ENCODE results near the gene SS18L1. TPM values are rescaled to one million over a fixed set of nuclear protein-coding genes. Genes with fewer than 3 reads are reported as not detected.

The SS18L1 gene
- total RNA-seq, 1 donor from 2014 or later: 8.0 TPM

DNA sequence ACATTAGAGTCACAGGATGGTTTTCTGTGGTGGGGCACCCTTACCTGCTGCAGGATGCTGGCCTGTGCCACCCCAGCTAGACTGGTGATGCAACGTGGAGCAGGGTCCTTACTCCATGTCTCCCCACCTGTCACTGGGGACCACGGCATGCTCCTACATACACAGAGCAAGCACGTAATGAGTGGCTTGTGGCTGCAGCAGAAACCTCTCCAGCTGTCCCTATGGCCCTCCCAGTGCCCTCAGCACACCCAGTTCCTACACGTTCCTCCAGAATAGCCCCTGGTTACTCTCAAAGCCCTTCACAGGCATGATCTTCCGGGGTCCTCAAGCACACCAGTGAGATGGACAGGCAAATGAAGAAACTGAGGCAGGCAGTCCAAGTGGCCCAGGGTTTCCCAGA is 24.5 kb upstream of the SS18L1 start:
- DNase-seq (ENCODE audit: low spot score): no peak
- intact Hi-C loops (cut with DNase I): no loop called here

- intact Hi-C loops (cut with DNase I): loop anchor here (5.0 kb wide), 1 partner anchor 118 kb away; the partner anchor contains the start of gene OSBPL2
- DNase-seq (ENCODE audit: low spot score): no peak
These were observed 23.8 kb upstream of the SS18L1 start for GRCh38 chr20:62119591-62120364.

- DNase-seq (ENCODE audit: low spot score): no peak
These were observed 23.2 kb upstream of the SS18L1 start for GRCh38 chr20:62120365-62120762.

DNA sequence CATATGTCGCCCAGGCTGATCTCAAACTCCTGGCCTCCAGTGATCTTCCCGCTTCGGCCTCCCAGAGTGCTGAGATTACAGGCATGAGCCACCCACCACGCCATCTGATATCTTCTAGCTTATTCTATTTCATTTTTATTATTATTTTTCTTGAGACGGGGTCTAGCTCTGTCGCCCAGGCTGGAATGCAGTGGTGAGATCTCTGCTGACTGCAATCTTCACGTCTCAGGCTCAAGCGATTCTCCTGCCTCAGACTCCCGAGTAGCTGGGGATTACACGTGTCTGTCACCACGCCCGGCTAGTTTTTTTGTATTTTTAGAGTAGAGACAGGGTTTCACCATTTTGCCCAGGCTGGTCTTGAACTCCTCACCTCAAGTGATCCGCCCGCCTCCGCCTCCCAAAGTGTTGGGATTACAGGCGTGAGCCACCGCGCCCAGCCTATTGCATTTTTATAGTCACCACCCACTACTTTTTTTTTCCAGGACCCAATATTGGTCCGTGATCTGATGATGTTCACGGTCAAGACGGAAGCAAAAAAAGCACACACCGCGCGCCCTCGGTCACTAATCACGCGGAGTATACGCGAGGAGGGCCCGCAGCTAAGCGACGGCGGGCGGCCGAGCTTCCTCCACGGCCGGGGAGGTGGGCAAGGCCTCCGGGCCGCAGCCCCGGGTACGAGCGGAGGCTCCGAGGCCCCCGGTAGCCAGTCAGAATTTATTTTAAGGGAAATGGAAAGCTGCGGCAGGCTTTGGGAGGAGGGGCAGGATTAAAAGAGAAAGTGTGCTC is 22.4 kb upstream of the SS18L1 start:
- no peak for DNase-seq (ENCODE audit: low spot score)
- intact Hi-C loops (cut with DNase I): loop anchor here (5.0 kb wide), 1 partner anchor 116 kb away; the partner anchor contains the start of gene OSBPL2

More at GRCh38 chr20:62120365-62120762, 23.2 kb upstream of the SS18L1 start:
- intact Hi-C loops (cut with DNase I): loop anchor here (5.0 kb wide), 1 partner anchor 117 kb away; the partner anchor contains the start of gene OSBPL2

- intact Hi-C loops (cut with DNase I): loop anchor here (2.0 to 5.0 kb wide), 3 partner anchors 21 to 115 kb away; partner anchors contain the start of genes OSBPL2, PSMA7 and SS18L1
- peak; percentile 98 for DNase-seq (ENCODE audit: low spot score)
These were observed 21.6 kb upstream of the SS18L1 start, which contains the start of gene LSM14B for GRCh38 chr20:62121776-62122653. Gene LSM14B, plus strand, starts transcription at chr20:62122475. Its CDS starts 192 bp downstream, at chr20:62122667.

GRCh38 chr20:62122654-62123449 is 20.7 kb upstream of the SS18L1 start:
- DNase-seq (ENCODE audit: low spot score): no peak

GRCh38 chr20:62123450-62124118 is 20.0 kb upstream of the SS18L1 start:
- intact Hi-C loops (cut with DNase I): loop anchor here (2.0 to 5.0 kb wide), 3 partner anchors 19 to 114 kb away; partner anchors contain the start of genes OSBPL2, PSMA7 and SS18L1
- DNase-seq (ENCODE audit: low spot score): no peak

More at GRCh38 chr20:62122654-62123449, 20.7 kb upstream of the SS18L1 start:
- intact Hi-C loops (cut with DNase I): loop anchor here (2.0 to 5.0 kb wide), 3 partner anchors 20 to 114 kb away; partner anchors contain the start of genes OSBPL2, PSMA7 and SS18L1

DNA sequence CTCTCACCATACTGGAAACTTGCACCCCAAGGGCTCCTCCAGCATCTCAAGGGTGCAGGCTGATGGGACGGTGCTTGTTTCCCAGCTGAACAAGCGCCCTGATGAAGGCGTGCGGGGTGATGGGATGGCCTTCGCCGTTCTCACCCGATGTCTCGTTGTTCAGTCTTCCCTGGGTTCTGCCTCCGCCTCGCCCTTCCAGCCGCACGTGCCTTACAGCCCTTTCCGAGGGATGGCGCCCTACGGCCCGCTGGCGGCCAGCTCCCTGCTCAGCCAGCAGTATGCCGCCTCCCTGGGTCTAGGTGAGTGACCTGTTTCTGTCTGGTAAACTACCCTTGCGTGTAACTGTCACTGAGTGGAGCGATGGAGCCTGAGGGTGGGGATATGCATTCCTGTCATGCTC is 17.4 kb upstream of the SS18L1 start:
- intact Hi-C loops (cut with DNase I): no loop called here

DNA sequence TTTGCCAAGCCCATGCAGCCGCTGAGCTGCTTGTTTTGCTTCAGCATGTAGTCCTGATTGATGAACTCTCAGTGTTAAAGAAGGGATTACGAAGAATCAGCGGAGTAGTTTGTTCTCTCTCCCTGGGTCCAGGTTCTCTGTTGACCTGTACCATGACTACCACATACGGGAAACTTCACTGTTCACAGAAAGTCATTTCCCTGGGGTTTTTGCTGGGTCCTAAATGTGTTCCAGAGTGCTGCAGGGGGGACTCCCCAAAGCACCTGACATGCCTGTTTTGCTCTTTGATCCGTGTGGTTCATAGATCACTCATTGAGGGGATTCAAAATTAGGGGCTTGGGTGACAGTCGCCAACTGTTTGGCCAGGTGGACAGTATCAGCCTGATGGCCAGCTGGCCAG is 15.8 kb upstream of the SS18L1 start:
- intact Hi-C loops (cut with DNase I): no loop called here
- DNase-seq (ENCODE audit: low spot score): no peak

More for the DNA sequence above, 17.4 kb upstream of the SS18L1 start:
- no peak for DNase-seq (ENCODE audit: low spot score)

- no peak for DNase-seq (ENCODE audit: low spot score)
- intact Hi-C loops (cut with DNase I): no loop called here
These were observed 15.1 kb upstream of the SS18L1 start for GRCh38 chr20:62128502-62128901.

DNA sequence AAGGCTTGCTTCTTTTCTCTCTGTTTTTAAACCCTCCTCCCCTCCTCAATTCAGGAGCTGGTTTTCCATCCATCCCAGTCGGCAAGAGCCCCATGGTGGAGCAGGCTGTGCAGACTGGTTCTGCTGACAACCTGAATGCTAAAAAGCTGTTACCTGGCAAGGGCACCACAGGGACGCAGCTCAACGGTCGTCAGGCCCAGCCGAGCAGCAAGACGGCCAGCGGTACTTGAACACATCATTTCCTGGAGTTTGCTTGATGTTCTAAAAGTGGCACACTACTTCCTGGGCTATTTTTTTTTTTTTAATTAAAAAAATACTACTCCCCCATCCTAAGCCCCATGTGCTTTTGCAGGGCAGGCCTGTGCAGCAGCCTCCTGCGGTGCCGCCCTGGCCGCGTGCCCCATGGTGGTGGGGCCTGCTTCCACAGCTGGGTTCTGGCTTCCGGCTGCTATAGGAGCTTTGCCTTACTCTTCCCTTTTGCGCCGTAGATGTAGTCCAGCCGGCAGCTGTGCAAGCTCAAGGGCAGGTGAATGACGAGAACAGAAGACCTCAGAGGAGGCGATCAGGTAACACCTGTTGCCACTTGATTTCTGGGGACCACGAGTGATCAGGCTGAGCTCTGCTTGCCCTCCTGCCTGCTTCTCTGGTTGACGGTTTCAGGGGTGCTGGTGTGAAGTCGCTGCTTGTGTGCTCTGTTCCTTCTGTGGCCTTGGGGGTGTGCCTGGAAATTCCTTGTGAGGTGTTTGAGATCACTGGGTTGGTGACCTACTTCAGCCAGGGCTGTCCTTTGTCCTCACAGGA is 13.6 kb upstream of the SS18L1 start:
- intact Hi-C loops (cut with DNase I): no loop called here
- no peak for DNase-seq (ENCODE audit: low spot score)

DNA sequence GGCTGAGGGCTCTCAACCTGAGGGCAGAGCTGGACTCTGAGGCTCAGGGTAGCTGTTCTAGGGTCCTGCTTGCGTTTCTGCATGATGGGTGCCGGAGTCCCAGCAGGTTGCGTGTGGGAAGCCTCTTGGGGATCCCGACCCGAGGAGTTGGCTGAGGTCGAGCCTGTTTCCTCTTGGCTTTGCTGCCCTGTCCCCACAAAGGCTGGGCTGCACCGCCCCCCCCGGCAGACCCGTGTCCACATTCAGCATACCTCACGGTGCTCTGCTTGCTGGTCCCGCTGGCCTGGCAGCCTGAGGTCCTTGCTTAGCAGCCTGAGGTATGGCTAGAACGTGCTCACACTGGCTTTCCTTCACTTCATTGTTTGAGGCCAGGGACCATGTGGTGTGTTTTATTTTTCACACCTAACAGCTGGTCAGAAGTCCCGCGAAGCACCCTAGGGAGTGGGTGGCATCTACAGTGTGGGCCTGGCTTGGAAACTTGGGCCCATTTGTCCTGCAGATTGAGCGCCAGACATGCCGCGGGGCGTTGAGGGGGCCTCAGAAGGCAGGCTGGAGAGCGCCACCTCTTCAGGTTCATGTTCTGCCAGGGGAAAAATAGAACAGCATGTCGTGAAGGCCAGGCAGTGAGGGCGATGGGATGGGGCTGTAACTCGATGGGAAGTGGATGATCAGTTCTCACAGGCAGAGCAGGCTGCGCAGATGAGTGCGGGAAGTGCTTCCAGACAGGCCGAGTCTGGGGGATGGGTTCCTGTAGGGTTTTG is 11.8 kb upstream of the SS18L1 start:
- no peak for DNase-seq (ENCODE audit: low spot score)

GRCh38 chr20:62132421-62132820 is 11.1 kb upstream of the SS18L1 start:
- intact Hi-C loops (cut with DNase I): no loop called here
- peak; percentile 82 for DNase-seq (ENCODE audit: low spot score)

More for the DNA sequence above, 11.8 kb upstream of the SS18L1 start:
- intact Hi-C loops (cut with DNase I): no loop called here

DNA sequence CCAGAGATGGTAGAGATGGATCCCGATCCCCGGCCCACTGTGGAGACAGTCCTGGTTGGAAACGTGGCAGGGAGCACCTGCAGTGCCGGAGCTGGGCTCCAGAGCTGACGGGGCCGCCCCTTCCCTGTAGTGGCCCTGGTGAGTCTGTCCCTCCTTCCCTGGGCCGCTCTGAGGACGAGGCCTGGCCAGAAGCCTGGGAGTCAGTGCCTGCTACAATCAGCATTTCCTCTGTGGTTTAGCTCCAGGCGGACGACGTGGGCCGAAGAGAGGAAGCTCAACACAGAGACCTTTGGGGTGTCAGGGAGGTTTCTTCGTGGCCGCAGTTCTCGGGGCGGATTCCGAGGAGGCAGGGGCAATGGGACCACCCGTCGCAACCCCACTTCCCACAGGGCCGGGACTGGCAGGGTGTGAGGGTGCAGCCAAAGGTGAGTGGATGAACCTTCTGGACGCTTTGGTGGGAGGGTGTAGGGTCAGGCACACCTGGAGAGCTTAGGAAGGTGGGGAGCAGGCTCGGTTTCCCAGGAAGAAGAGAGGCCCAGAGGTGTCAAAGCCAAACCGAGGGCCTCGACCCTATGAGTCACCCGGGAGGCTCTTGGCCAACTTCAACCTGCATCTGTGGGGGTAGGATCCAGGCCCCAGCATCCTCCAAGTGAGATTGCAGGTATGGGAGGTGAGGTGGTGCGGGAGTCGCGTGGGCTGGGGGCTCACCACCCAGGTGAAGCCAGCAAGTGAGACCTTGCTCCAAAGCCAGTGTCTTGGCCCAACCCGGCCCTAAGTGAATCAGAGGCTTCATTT is 10.3 kb upstream of the SS18L1 start:
- DNase-seq (ENCODE audit: low spot score): no peak
- intact Hi-C loops (cut with DNase I): no loop called here

DNA sequence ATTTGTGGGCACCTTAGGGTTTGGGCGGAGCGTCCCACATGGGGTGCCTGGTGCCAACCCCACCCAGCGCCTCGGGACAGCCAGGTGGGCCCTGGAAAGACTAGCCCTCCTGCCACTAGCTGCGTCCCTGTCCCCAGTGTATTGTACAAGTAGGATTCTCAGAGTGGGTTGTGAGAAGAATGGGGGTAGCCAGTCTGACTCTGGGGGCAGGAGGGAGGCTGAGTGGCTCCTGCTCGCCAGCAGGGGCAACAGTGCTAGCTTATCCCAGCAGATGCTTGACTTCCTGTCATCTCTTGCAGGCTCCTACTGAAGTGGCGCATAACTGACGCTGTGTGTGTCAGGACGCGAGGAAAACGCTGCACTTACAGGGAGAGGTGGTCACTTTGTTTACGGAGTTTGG is 9.7 kb upstream of the SS18L1 start:
- DNase-seq (ENCODE audit: low spot score): no peak
- intact Hi-C loops (cut with DNase I): no loop called here

Data from cardiac septum (tissue), 1 donor.